ENCODE data around the gene HMX1. TPM values are rescaled to one million over a fixed set of nuclear protein-coding genes. Genes with fewer than 3 reads are reported as not detected.

HMX1 gene
- total and polyA plus RNA-seq, 2 donors (not counting 1 experiment from before 2014, with no cell fraction given): not detected

DNA sequence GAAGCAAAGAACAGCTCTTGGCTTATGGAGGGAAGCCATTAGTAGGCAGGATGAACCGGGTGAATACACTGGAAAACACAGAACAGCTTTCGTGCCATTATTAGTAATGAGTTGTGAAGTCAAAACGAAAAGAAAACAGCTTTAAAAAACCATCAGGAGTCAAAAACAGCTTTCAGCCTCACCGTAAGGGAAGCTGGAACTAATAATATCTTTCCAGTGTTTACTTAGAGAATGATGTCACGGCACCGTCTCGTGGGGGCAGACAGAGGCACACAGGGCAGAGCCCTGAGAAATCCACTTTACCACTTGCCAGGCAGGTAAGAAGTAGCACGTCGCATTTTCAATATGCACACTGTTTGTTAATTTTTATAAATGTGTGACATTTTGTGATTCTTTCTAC, 37.9 kb upstream of the HMX1 start:
- WGBS (ENCODE audit: insufficient coverage): 28% methylated on average over 5 of the region's 9 CpGs
- no peak overlapping the region for H3K4me3 Mint-ChIP-seq
- no peak overlapping the region for H3K27ac Mint-ChIP-seq
- TF ChIP-seq, protein P1, sequence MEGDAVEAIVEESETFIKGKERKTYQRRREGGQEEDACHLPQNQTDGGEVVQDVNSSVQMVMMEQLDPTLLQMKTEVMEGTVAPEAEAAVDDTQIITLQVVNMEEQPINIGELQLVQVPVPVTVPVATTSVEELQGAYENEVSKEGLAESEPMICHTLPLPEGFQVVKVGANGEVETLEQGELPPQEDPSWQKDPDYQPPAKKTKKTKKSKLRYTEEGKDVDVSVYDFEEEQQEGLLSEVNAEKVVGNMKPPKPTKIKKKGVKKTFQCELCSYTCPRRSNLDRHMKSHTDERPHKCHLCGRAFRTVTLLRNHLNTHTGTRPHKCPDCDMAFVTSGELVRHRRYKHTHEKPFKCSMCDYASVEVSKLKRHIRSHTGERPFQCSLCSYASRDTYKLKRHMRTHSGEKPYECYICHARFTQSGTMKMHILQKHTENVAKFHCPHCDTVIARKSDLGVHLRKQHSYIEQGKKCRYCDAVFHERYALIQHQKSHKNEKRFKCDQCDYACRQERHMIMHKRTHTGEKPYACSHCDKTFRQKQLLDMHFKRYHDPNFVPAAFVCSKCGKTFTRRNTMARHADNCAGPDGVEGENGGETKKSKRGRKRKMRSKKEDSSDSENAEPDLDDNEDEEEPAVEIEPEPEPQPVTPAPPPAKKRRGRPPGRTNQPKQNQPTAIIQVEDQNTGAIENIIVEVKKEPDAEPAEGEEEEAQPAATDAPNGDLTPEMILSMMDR (IDR thresholded peaks at IDR 0.05): no peak
- TF ChIP-seq EZH2 (IDR thresholded peaks at IDR 0.05; ENCODE audit: borderline replicate concordance, insufficient read depth, low read depth, low read length, poor library complexity, severe bottlenecking): no peak
- Histone ChIP-seq H3K27ac (ENCODE audit: low read length in 2 of 2) (no peak overlapping the region), H3K4me3 (ENCODE audit: control extremely low read depth in 1 of 5, extremely low read depth in 1 of 5, insufficient read depth in 1 of 5, low read depth in 2 of 5, low read length in 4 of 5) (no peak overlapping the region), H3K79me2 (ENCODE audit: control insufficient read depth, insufficient read depth, low read length) (no peaks in the 10 kb centered on the region), H3K27me3 (replicated peaks in 1 of 4; ENCODE audit: control extremely low read depth in 1 of 4, control insufficient read depth in 3 of 4, insufficient read depth in 4 of 4, low read length in 3 of 4) (no peaks in the 10 kb centered on the region), H3K9me3 (ENCODE audit: control extremely low read depth in 1 of 3, control insufficient read depth in 2 of 3, insufficient read depth in 1 of 3, low read length in 2 of 3) (peaks cover 0 to 15% (median 0%) of the 10 kb centered on the region in 3 donors), H3K4me1 (ENCODE audit: control insufficient read depth in 2 of 2, insufficient read depth in 2 of 2, low read length in 2 of 2) (no peaks in the 10 kb centered on the region), H2AFZ (ENCODE audit: insufficient read depth, low read depth, low read length, poor library complexity, severe bottlenecking) (no peak overlapping the region), H3K36me3 (replicated peaks in 1 of 2; ENCODE audit: control extremely low read depth in 1 of 2, control insufficient read depth in 1 of 2, extremely low read depth in 1 of 2, insufficient read depth in 2 of 2, low read length in 1 of 2) (no peaks in the 10 kb centered on the region), H3K4me2 (replicated peaks; ENCODE audit: low read depth, low read length, poor library complexity, severe bottlenecking) (no peak overlapping the region), H3K9ac (ENCODE audit: low read length) (no peak overlapping the region), H4K20me1 (ENCODE audit: control insufficient read depth, insufficient read depth, low read length, poor library complexity, severe bottlenecking) (no peaks in the 10 kb centered on the region)
- H3K4me1 Mint-ChIP-seq: no peaks in the 10 kb centered on the region
- ChIA-PET POLR2A (no interaction called here), CTCF (no interaction called here)
- ATAC-seq (ENCODE audit: low read depth): no peak
- DNase-seq: no peak
- intact Hi-C loops (cut with micrococcal nuclease): no loop called here
- no peaks in the 10 kb centered on the region for H3K27me3 Mint-ChIP-seq
- H3K9me3 Mint-ChIP-seq (ENCODE audit: insufficient read depth): no peaks in the 10 kb centered on the region

DNA sequence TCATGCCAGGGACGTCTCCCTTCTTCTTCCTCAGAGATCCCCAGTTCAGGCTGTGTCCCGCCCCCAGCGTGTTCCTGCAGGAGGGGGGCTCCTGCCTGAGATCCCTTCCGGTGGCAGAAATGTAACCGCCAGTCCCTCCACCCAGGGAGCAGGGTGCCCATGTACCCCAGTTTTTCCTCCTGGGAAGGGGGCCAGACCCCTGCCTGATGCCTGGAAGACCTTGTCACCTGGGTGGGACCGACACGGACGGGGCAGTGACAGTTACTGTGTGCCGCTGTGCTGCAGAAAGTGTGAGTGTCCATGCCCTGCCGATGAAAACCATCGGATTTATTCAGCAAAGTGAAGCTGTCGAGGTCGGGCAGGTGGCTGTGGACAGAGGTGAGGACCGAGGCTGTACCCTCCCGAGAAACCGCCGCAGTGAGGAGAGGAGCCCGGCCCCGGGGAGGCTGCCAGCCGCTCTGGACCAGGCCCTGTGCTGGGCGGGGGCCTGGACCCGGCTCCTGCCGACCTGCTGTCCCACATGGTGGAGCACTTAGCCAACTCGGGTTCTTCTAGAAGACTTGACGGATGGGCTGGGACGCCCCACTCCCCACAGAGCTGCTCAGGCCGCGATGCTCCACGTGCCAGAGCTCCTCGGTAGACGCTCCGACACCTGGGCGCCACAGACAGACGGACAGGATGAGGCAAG, 36.7 kb upstream of the HMX1 start:
- Mint-ChIP-seq H3K27ac (no peak overlapping the region), H3K4me1 (no peaks in the 10 kb centered on the region), H3K9me3 (ENCODE audit: insufficient read depth) (no peaks in the 10 kb centered on the region), H3K4me3 (no peak overlapping the region), H3K27me3 (no peaks in the 10 kb centered on the region)
- CTCF ChIA-PET: no interaction called here
- TF ChIP-seq, protein P1 (IDR thresholded peaks at IDR 0.05): no peak
- TF ChIP-seq EZH2 (IDR thresholded peaks at IDR 0.05; ENCODE audit: borderline replicate concordance, insufficient read depth, low read depth, low read length, poor library complexity, severe bottlenecking): no peak
- Histone ChIP-seq H3K27me3 (replicated peaks in 1 of 4; ENCODE audit: control extremely low read depth in 1 of 4, control insufficient read depth in 3 of 4, insufficient read depth in 4 of 4, low read length in 3 of 4) (no peaks in the 10 kb centered on the region), H4K20me1 (ENCODE audit: control insufficient read depth, insufficient read depth, low read length, poor library complexity, severe bottlenecking) (no peaks in the 10 kb centered on the region), H3K27ac (ENCODE audit: low read length in 2 of 2) (no peak overlapping the region), H3K36me3 (replicated peaks in 1 of 2; ENCODE audit: control extremely low read depth in 1 of 2, control insufficient read depth in 1 of 2, extremely low read depth in 1 of 2, insufficient read depth in 2 of 2, low read length in 1 of 2) (no peaks in the 10 kb centered on the region), H3K4me2 (replicated peaks; ENCODE audit: low read depth, low read length, poor library complexity, severe bottlenecking) (no peak overlapping the region), H3K9me3 (ENCODE audit: control extremely low read depth in 1 of 3, control insufficient read depth in 2 of 3, insufficient read depth in 1 of 3, low read length in 2 of 3) (peaks cover 0 to 21% (median 0%) of the 10 kb centered on the region in 3 donors), H3K9ac (ENCODE audit: low read length) (no peak overlapping the region), H3K4me3 (ENCODE audit: control extremely low read depth in 1 of 5, extremely low read depth in 1 of 5, insufficient read depth in 1 of 5, low read depth in 2 of 5, low read length in 4 of 5) (no peak overlapping the region), H3K79me2 (ENCODE audit: control insufficient read depth, insufficient read depth, low read length) (no peaks in the 10 kb centered on the region), H2AFZ (ENCODE audit: insufficient read depth, low read depth, low read length, poor library complexity, severe bottlenecking) (no peak overlapping the region), H3K4me1 (ENCODE audit: control insufficient read depth in 2 of 2, insufficient read depth in 2 of 2, low read length in 2 of 2) (no peaks in the 10 kb centered on the region)
- WGBS (ENCODE audit: insufficient coverage): 86% methylated on average over 34 of the region's 34 CpGs
- POLR2A ChIA-PET: no interaction called here
- DNase-seq (no peak), ATAC-seq (ENCODE audit: low read depth) (no peak)
- intact Hi-C loops (cut with micrococcal nuclease): no loop called here

All from B cell (primary cell).